CD4-positive, CD25-positive, alpha-beta regulatory T cell (primary cell): ENCODE data around the gene GALNTL6. TPM values are rescaled to one million over a fixed set of nuclear protein-coding genes. Genes with fewer than 3 reads are reported as not detected.
A peak's percentile ranks its signal among the peaks of the same experiment; 100 is the strongest.

Experiments
- ATAC-seq, 2 donors: fragments of 150-1000 bp; cut with Tn5 transposase; one replicate each; pipeline ENCODE4 v1.10.0; 2021; ENCODE audit warnings: low read depth in 2 of 2, moderate number of reproducible peaks in 2 of 2, moderate library complexity in 1 of 2
- DNase-seq, 3 donors: peaks; one replicate each; pipeline versions ENCODE4 v3.0.0 to v3.0.0-alpha.2; 2012 to 2022; ENCODE audit warnings: mixed read lengths in 1 of 3
- H3K27ac ChIP-seq: one replicate; pipeline ENCODE4 v1.7.0; 2013; ENCODE audit warnings: mild to moderate bottlenecking, low read length; ENCODE audit not compliant: insufficient read depth, poor library complexity, severe bottlenecking
- H3K27me3 ChIP-seq: one replicate; pipeline ENCODE4 v1.7.0; 2013; ENCODE audit warnings: low read length; ENCODE audit not compliant: control insufficient read depth, insufficient read depth
- H3K36me3 ChIP-seq: one replicate; pipeline ENCODE4 v1.7.0; 2013; ENCODE audit warnings: mild to moderate bottlenecking, low read length, moderate library complexity; ENCODE audit not compliant: control insufficient read depth, insufficient read depth
- H3K4me1 ChIP-seq: 2 replicates; pipeline ENCODE4 v1.7.0; 2013; ENCODE audit warnings: mild to moderate bottlenecking, low read length; ENCODE audit not compliant: insufficient read depth, control insufficient read depth, poor library complexity, severe bottlenecking
- H3K4me3 ChIP-seq: one replicate; pipeline ENCODE4 v1.7.0; 2013; ENCODE audit warnings: low read depth, mild to moderate bottlenecking, low read length, moderate library complexity
- H3K9me3 ChIP-seq, 2 experiments: 1 replicate in 1 of 2; 2 replicates in 1 of 2; pipeline ENCODE4 v1.7.0; 2013; ENCODE audit warnings: low read length in 2 of 2, mild to moderate bottlenecking in 1 of 2, moderate library complexity in 1 of 2; ENCODE audit not compliant: control insufficient read depth in 2 of 2
- H3K27ac Mint-ChIP-seq, 3 donors: one replicate each; pipeline ENCODE4 v1.8.0; 2020 to 2022; ENCODE audit warnings: mild to moderate bottlenecking in 3 of 3, mixed read lengths in 3 of 3, moderate library complexity in 2 of 3
- H3K27me3 Mint-ChIP-seq: one replicate; pipeline ENCODE4 v1.8.0; 2022; ENCODE audit warnings: mild to moderate bottlenecking, mixed read lengths
- H3K36me3 Mint-ChIP-seq: one replicate; pipeline ENCODE4 v1.8.0; 2020; ENCODE audit warnings: mixed read lengths
- H3K4me1 Mint-ChIP-seq, 4 donors: one replicate each; pipeline ENCODE4 v1.8.0; 2020 to 2022; ENCODE audit warnings: mixed read lengths in 4 of 4, mild to moderate bottlenecking in 1 of 4
- H3K4me3 Mint-ChIP-seq, 4 donors: one replicate each; pipeline ENCODE4 v1.8.0; 2020 to 2022; ENCODE audit warnings: mild to moderate bottlenecking in 4 of 4, mixed read lengths in 4 of 4, moderate library complexity in 3 of 4
- H3K9me3 Mint-ChIP-seq, 7 donors: one replicate each; pipeline ENCODE4 v1.8.0; 2020 to 2022; ENCODE audit warnings: mixed read lengths in 7 of 7, mild to moderate bottlenecking in 3 of 7, moderate library complexity in 2 of 7
- polyA plus RNA-seq, 4 donors: library from polyadenylated mRNA; unstranded; fragments of 300-500 nt; fragmentation: Illumina TruSeq; gene quantifications; one replicate each; pipeline ENCODE4 v1.2.3, GENCODE V29; 2021
- total RNA-seq: library from RNA; stranded (reverse); gene quantifications from one replicate; pipeline ENCODE4 v1.2.3, GENCODE V29; 2022

GALNTL6 gene
- total and polyA plus RNA-seq, 5 donors from 2014 or later, result not detected

- Histone ChIP-seq H3K4me1 (no peaks in the 10 kb centered on the region), H3K36me3 (no peaks in the 10 kb centered on the region), H3K27ac (no peak overlapping the region), H3K27me3 (peaks cover 2% of the 10 kb centered on the region), H3K9me3 (no peaks in the 10 kb centered on the region), H3K4me3 (no peak overlapping the region)
- Mint-ChIP-seq H3K4me3 (no peak overlapping the region), H3K9me3 (peaks cover 0 to 2% (median 0%) of the 10 kb centered on the region in 7 donors), H3K27me3 (peaks cover 5% of the 10 kb centered on the region), H3K36me3 (no peaks in the 10 kb centered on the region), H3K4me1 (no peaks in the 10 kb centered on the region), H3K27ac (no peak overlapping the region)
- no peak for DNase-seq
- ATAC-seq, result no peak
Measured at GRCh38 chr4:173056271-173056670, 1243.1 kb downstream of the GALNTL6 start.

DNA sequence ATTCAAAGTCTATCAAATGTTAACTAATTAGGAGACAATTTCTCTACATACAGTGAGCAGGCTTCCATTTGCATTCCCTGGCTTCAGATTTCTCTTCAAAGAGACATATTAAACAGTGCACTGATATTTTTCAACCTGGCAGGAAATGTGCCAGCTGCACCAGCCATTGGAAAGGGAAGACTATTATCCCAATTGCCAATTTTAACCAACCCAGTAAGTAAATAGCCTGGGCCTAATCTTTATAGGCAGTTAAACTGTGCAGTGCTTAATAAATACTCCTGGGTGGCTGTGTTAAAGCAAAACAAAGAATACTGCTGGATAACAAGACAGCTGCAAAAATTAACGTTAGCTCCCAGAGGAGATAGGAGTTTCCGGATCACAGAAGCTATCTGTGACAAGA lies 1243.5 kb downstream of the GALNTL6 start:
- peaks cover 5% of the 10 kb centered on the region for H3K27me3 Mint-ChIP-seq
- H3K4me1 Mint-ChIP-seq, result no peaks in the 10 kb centered on the region
- no peak overlapping the region for H3K4me3 Mint-ChIP-seq
- no peak for ATAC-seq
- H3K36me3 Mint-ChIP-seq, result no peaks in the 10 kb centered on the region
- Histone ChIP-seq H3K4me1 (no peaks in the 10 kb centered on the region), H3K27ac (no peak overlapping the region), H3K36me3 (no peaks in the 10 kb centered on the region), H3K4me3 (no peak overlapping the region), H3K9me3 (no peaks in the 10 kb centered on the region), H3K27me3 (peaks cover 2% of the 10 kb centered on the region)
- peaks cover 0 to 2% (median 0%) of the 10 kb centered on the region in 7 donors for H3K9me3 Mint-ChIP-seq
- no peak overlapping the region for H3K27ac Mint-ChIP-seq
- no peak for DNase-seq

DNA sequence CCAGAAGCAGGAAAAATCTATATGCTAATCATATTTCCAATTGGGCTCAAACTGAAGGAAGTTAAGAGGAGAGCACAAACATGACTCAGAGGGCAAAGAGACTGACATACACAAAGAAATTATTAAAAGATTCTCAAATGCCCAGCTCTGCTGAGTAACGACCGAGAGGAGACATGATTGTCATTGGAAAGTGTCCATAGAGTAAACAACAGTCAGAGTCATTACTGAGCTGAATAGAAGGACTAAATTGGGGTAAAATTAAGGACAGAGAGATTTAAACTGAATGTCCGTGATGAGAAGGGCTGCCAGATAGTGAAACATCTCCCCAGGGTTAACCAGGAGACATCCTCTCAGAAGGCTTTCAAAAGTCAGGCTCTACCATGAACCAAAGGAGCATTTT lies 1244.2 kb downstream of the GALNTL6 start:
- Histone ChIP-seq H3K36me3 (no peaks in the 10 kb centered on the region), H3K4me1 (no peaks in the 10 kb centered on the region), H3K27ac (no peak overlapping the region), H3K4me3 (no peak overlapping the region), H3K9me3 (no peaks in the 10 kb centered on the region), H3K27me3 (peaks cover 2% of the 10 kb centered on the region)
- Mint-ChIP-seq H3K9me3 (peaks cover 0 to 2% (median 0%) of the 10 kb centered on the region in 7 donors), H3K4me1 (no peaks in the 10 kb centered on the region), H3K36me3 (no peaks in the 10 kb centered on the region), H3K27ac (no peak overlapping the region), H3K4me3 (no peak overlapping the region), H3K27me3 (peaks cover 5% of the 10 kb centered on the region)
- no peak for ATAC-seq
- no peak for DNase-seq

DNA sequence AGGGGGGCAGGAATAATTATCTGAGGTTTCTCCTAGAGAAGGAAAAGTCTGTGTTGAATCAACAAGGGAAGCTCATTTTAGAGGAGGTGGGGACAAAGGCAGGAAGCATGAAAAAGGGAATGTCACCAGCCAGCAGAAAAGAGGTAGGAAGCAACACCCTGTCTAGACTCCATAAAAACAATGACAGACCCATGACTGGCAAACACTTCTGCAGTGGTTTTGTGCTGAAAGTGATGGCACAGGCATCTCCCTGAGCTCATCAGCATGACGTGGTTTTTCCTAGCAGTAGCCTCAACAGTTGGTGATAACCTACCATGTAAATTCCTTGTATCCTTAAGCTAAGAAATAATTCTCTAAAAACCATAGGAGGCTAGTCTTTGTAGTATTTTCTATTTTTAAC lies 1244.7 kb downstream of the GALNTL6 start:
- Mint-ChIP-seq H3K9me3 (peaks cover 0 to 2% (median 0%) of the 10 kb centered on the region in 7 donors), H3K27me3 (peaks cover 5% of the 10 kb centered on the region), H3K27ac (no peak overlapping the region), H3K4me1 (no peaks in the 10 kb centered on the region), H3K4me3 (no peak overlapping the region), H3K36me3 (no peaks in the 10 kb centered on the region)
- no peak for ATAC-seq
- Histone ChIP-seq H3K36me3 (no peaks in the 10 kb centered on the region), H3K4me1 (no peaks in the 10 kb centered on the region), H3K27me3 (peaks cover 2% of the 10 kb centered on the region), H3K9me3 (no peaks in the 10 kb centered on the region), H3K4me3 (no peak overlapping the region), H3K27ac (no peak overlapping the region)
- no peak for DNase-seq

- H3K4me3 ChIP-seq, result no peak overlapping the region
- DNase-seq, result no peak
- no peaks in the 10 kb centered on the region for H3K9me3 ChIP-seq
- Mint-ChIP-seq H3K4me3 (no peak overlapping the region), H3K27ac (no peak overlapping the region), H3K27me3 (no peaks in the 10 kb centered on the region), H3K36me3 (no peaks in the 10 kb centered on the region), H3K4me1 (no peaks in the 10 kb centered on the region), H3K9me3 (peaks cover 0 to 8% (median 2%) of the 10 kb centered on the region in 7 donors)
- no peaks in the 10 kb centered on the region for H3K27me3 ChIP-seq
- no peaks in the 10 kb centered on the region for H3K4me1 ChIP-seq
- H3K27ac ChIP-seq, result no peak overlapping the region
- no peaks in the 10 kb centered on the region for H3K36me3 ChIP-seq
- no peak for ATAC-seq
Measured at GRCh38 chr4:173061160-173061559, 1248.0 kb downstream of the GALNTL6 start.

DNA sequence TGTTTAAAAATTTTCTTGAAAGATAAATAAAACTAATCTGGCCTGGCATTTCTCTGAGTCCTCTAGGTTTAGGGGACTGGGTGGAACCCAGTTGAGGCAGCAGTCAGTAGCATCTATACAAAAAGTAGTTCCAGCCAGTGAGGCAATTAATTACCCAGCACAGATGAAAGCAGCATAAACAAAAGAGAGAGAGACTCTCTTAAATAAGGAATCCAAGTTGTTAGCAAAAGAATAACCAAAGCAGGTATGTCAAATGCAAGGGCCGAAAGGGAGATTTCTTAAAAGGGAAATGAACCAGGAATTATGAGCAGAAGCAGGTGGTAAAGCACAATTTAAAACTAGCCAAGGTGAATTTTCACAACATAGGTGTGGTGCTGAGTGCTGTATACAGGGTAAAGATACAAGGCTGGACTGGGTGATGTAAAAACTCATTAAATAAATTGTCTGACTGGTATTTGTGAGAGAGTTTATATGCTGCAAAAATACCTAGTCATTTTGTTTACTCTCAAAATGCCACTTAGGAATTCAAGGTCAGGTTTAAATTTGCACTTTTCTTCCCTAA lies 1260.8 kb downstream of the GALNTL6 start:
- DNase-seq (no peak), ATAC-seq (no peak)
- Histone ChIP-seq H3K4me1 (no peaks in the 10 kb centered on the region), H3K9me3 (peaks cover 3 to 4% of the 10 kb centered on the region in 2 experiments), H3K27me3 (peaks cover 3% of the 10 kb centered on the region), H3K4me3 (no peak overlapping the region), H3K27ac (no peak overlapping the region), H3K36me3 (no peaks in the 10 kb centered on the region)
- no peaks in the 10 kb centered on the region for H3K4me1 Mint-ChIP-seq
- peak overlapping the region in 1 of 3 donors; percentile 27 for H3K27ac Mint-ChIP-seq
- no peaks in the 10 kb centered on the region for H3K27me3 Mint-ChIP-seq
- no peaks in the 10 kb centered on the region for H3K36me3 Mint-ChIP-seq
- no peak overlapping the region for H3K4me3 Mint-ChIP-seq
- peaks cover 0 to 20% (median 8%) of the 10 kb centered on the region in 7 donors for H3K9me3 Mint-ChIP-seq

DNA sequence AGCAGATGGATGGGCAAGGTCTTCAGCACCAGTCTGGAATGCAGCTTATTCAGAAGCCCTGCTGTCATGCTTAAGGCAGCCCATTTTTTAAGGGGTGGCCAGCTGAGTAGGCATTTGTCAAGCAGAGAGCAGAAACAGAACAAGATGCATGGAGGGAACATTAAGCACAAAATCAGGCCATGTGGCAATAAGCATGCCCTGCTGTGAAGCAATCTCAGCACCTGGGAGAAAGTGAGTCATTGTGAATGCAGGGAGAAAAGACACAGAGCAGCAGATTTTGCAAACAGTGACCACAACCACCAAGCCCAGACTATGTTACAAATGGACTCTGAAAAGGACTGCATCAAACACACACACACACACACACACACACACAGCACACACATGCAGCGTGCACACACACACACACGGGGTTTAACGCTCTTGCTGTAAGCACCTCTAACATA lies 1261.3 kb downstream of the GALNTL6 start:
- H3K9me3 Mint-ChIP-seq, result peaks cover 0 to 15% (median 6%) of the 10 kb centered on the region in 7 donors
- Histone ChIP-seq H3K4me1 (no peaks in the 10 kb centered on the region), H3K9me3 (peaks cover 3% of the 10 kb centered on the region in 2 experiments), H3K4me3 (no peak overlapping the region), H3K27me3 (peaks cover 3% of the 10 kb centered on the region), H3K36me3 (no peaks in the 10 kb centered on the region), H3K27ac (no peak overlapping the region)
- no peaks in the 10 kb centered on the region for H3K4me1 Mint-ChIP-seq
- H3K27me3 Mint-ChIP-seq, result no peaks in the 10 kb centered on the region
- H3K36me3 Mint-ChIP-seq, result no peaks in the 10 kb centered on the region
- H3K27ac Mint-ChIP-seq, result no peak overlapping the region
- ATAC-seq (no peak), DNase-seq (no peak)
- H3K4me3 Mint-ChIP-seq, result no peak overlapping the region

- DNase-seq (no peak), ATAC-seq (no peak)
- Histone ChIP-seq H3K4me1 (no peaks in the 10 kb centered on the region), H3K27ac (no peak overlapping the region), H3K4me3 (no peak overlapping the region), H3K9me3 (no peaks in the 10 kb centered on the region), H3K27me3 (no peaks in the 10 kb centered on the region), H3K36me3 (no peaks in the 10 kb centered on the region)
- Mint-ChIP-seq H3K27ac (no peak overlapping the region), H3K4me3 (no peak overlapping the region), H3K36me3 (no peaks in the 10 kb centered on the region), H3K9me3 (peaks cover 0 to 7% (median 4%) of the 10 kb centered on the region in 7 donors), H3K27me3 (peaks cover 4% of the 10 kb centered on the region), H3K4me1 (no peaks in the 10 kb centered on the region)
Measured at GRCh38 chr4:173076903-173077634, 1263.9 kb downstream of the GALNTL6 start.
